Bronchial epithelial cell (primary cell): ENCODE measurements around the gene ADGRB2. TPM values are rescaled to one million over a fixed set of nuclear protein-coding genes. Genes with fewer than 3 reads are reported as not detected.

Source experiments
- DNase-seq: peaks from one replicate; pipeline ENCODE4 v3.0.0-alpha.2; 2010; ENCODE audit warnings: low read depth
- FAIRE-seq: peaks from 2 replicates; lab custom pipeline; 2011; peaks lifted over from hg19 to GRCh38; lab: Jason Lieb, UNC
- H3K27me3 ChIP-seq: 2 replicates; pipeline ENCODE4 v1.5.1; 2011; ENCODE audit warnings: low read length; ENCODE audit not compliant: control insufficient read depth, insufficient read depth
- H3K36me3 ChIP-seq: 2 replicates; pipeline ENCODE4 v1.5.1; 2011; ENCODE audit warnings: low read length; ENCODE audit not compliant: control insufficient read depth, insufficient read depth
- H3K4me3 ChIP-seq: 2 replicates; pipeline ENCODE4 v1.5.1; 2011; ENCODE audit warnings: mild to moderate bottlenecking, low read depth, low read length, control low read depth
- CTCF ChIP-seq: IDR thresholded peaks from 2 replicates; pipeline ENCODE4 v1.5.1; 2011; ENCODE audit warnings: mild to moderate bottlenecking, moderate library complexity, low read length, control low read depth, inconsistent platforms; ENCODE audit not compliant: insufficient read depth, severe bottlenecking
- total RNA-seq: library from RNA; depleted of rRNA; stranded (reverse); fragments of >200 nt; gene quantifications from 2 replicates; pipeline ENCODE4 v1.2.1, GENCODE V29; 2014

The ADGRB2 gene
- total RNA-seq, 1 donor from 2014 or later, result 0.53 TPM

- H3K27me3 ChIP-seq, result no peaks in the 10 kb centered on the region
- DNase-seq, result no peak
- FAIRE-seq, result no peak
- no peak overlapping the region for H3K4me3 ChIP-seq
- H3K36me3 ChIP-seq, result peaks cover 54% of the 10 kb centered on the region
- no peak for TF ChIP-seq CTCF
Observed at GRCh38 chr1:31693231-31693630, 70.9 kb downstream of the ADGRB2 start.

- TF ChIP-seq CTCF, result no peak
- Histone ChIP-seq H3K27me3 (no peaks in the 10 kb centered on the region), H3K36me3 (peaks cover 49% of the 10 kb centered on the region), H3K4me3 (no peak overlapping the region)
- no peak for FAIRE-seq
- no peak for DNase-seq
Observed at GRCh38 chr1:31691951-31692350, 72.2 kb downstream of the ADGRB2 start.

GRCh38 chr1:31691446-31691845 lies 72.7 kb downstream of the ADGRB2 start:
- no peak for FAIRE-seq
- DNase-seq, result no peak
- H3K36me3 ChIP-seq, result peaks cover 47% of the 10 kb centered on the region
- H3K4me3 ChIP-seq, result no peak overlapping the region
- H3K27me3 ChIP-seq, result no peaks in the 10 kb centered on the region
- no peak for TF ChIP-seq CTCF

- DNase-seq (no peak), FAIRE-seq (no peak)
- Histone ChIP-seq H3K4me3 (no peak overlapping the region), H3K27me3 (no peaks in the 10 kb centered on the region), H3K36me3 (peaks cover 50% of the 10 kb centered on the region)
- TF ChIP-seq CTCF, result no peak
Observed at GRCh38 chr1:31690921-31691320, 73.2 kb downstream of the ADGRB2 start.

GRCh38 chr1:31689854-31690253 lies 74.3 kb downstream of the ADGRB2 start:
- DNase-seq (peak; percentile 95), FAIRE-seq (peak; percentile 89)
- TF ChIP-seq CTCF, result no peak
- peaks cover 48% of the 10 kb centered on the region for H3K36me3 ChIP-seq
- no peak overlapping the region for H3K4me3 ChIP-seq
- no peaks in the 10 kb centered on the region for H3K27me3 ChIP-seq

- H3K36me3 ChIP-seq, result peaks cover 44% of the 10 kb centered on the region
- FAIRE-seq (no peak), DNase-seq (no peak)
- no peak for TF ChIP-seq CTCF
- no peak overlapping the region for H3K4me3 ChIP-seq
- H3K27me3 ChIP-seq, result no peaks in the 10 kb centered on the region
Observed at GRCh38 chr1:31689379-31689778, 74.8 kb downstream of the ADGRB2 start.
